A673 (cell line): ENCODE data around the gene TUBG1.

Experiments used
- CTCF ChIP-seq: fragments of 300-800, 200-600 bp; sonication (generic); conservative IDR thresholded peaks from 2 replicates; pipeline ENCODE4 v1.5.1; 2017; ENCODE audit warnings: low read depth, mild to moderate bottlenecking, antibody characterized with exemption, low read length, moderate library complexity, mixed read lengths
- EZH2 ChIP-seq: fragments of 200-600 bp; sonication (generic); IDR thresholded peaks from 2 replicates; pipeline ENCODE4 v1.6.1; 2017; ENCODE audit warnings: borderline replicate concordance, low read depth, mild to moderate bottlenecking, mixed read lengths, antibody characterized with exemption, low read length; ENCODE audit not compliant: poor library complexity, severe bottlenecking

DNA sequence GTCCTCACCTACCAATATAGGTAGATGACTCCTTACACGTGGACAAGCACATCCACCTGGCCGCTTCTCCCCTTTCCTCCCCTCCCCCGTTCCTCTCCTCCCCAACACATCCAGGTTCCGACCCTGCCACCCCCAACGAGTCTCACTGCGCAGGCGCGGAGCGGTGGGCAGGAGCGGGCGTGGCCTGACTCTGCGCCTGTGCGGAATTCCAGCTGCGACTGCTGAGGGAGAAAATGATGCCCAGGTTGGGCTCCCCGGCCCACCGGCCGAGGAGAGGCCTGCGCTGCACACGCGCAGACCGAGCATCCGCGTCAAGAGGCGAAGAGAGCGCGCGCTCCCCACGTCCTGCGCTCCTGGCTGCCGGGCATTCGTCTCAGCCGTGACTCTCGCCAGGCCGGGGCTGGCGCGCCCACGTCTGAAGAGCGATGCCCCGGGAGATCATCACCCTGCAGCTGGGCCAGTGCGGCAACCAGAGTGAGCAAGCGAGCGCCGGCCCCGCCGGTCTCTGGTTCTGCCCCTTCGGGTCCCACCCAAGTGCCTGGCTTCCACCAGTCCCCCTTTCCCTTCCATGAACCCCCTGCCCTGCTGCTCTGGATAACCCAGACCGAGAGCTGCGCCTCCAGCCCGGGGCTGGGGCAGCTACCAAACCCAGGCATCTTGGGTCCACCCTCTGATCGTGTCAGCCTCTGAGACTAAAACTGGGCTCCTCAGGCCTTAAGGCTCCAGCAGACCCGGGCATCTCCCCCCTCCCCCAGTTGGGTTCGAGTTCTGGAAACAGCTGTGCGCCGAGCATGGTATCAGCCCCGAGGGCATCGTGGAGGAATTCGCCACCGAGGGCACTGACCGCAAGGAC, 49.8 kb downstream of the TUBG1 start, which contains the start of gene TUBG2:
- no peak for TF ChIP-seq CTCF
- TF ChIP-seq EZH2 = no peak
